IMR-90 (cell line): ENCODE results near the gene CHD6. TPM values are rescaled to one million over a fixed set of nuclear protein-coding genes. Genes with fewer than 3 reads are reported as not detected.

Experiments used
- ATAC-seq: fragments of 200-7000 bp; cut with Tn5 transposase; 2 replicates; pipeline ENCODE4 v1.9.1; 2020; ENCODE audit warnings: low read depth, mild to moderate bottlenecking, moderate library complexity
- BruUV-seq: library from RNA; stranded (reverse); fragments of 400-500 nt; replicated peaks from 2 replicates; lab custom pipeline; 2021; lab: Mats Ljungman, UMichigan
- CTCF ChIA-PET: fragments of 300-600 bp; formaldehyde crosslinking; extraction: SDS; loops from one replicate; lab custom pipeline; 2021; ENCODE audit warnings: antibody characterized with exemption; lab: Yijun Ruan, JAX
- POLR2A ChIA-PET: fragments of 300-600 bp; sonication (Branson Sonifier 250); formaldehyde crosslinking; loops from one replicate; lab custom pipeline; 2022; ENCODE audit warnings: antibody characterized with exemption; ENCODE audit not compliant: unreplicated experiment; lab: Charles Lee
- DNase-seq: peaks from one replicate; pipeline ENCODE4 v3.0.0; 2013
- H2AFZ ChIP-seq: replicated peaks from 2 replicates; pipeline ENCODE3; 2013; ENCODE audit warnings: low read length, mild to moderate bottlenecking; ENCODE audit not compliant: poor library complexity
- H2AK5ac ChIP-seq: 2 replicates; pipeline ENCODE4 v1.6.1; 2013; ENCODE audit warnings: low read depth, low read length, inconsistent platforms
- H2AK9ac ChIP-seq: replicated peaks from 2 replicates; pipeline ENCODE3; 2013; ENCODE audit warnings: mild to moderate bottlenecking, low read depth, low read length, moderate library complexity; ENCODE audit not compliant: poor library complexity
- H2BK120ac ChIP-seq: 2 replicates; pipeline ENCODE4 v1.6.1; 2013; ENCODE audit warnings: low read depth, low read length, inconsistent platforms
- H2BK15ac ChIP-seq: 3 replicates; pipeline ENCODE4 v1.6.1; 2013; ENCODE audit warnings: low read depth, low read length, inconsistent platforms
- H2BK20ac ChIP-seq: 2 replicates; pipeline ENCODE4 v1.6.1; 2013; ENCODE audit warnings: low read depth, mild to moderate bottlenecking, inconsistent platforms, low read length, moderate library complexity
- H2BK5ac ChIP-seq: 2 replicates; pipeline ENCODE4 v1.6.1; 2013; ENCODE audit warnings: mild to moderate bottlenecking, low read depth, low read length, inconsistent platforms; ENCODE audit not compliant: poor library complexity, severe bottlenecking
- H3K14ac ChIP-seq: replicated peaks from 2 replicates; pipeline ENCODE4 v1.6.1; 2013; ENCODE audit warnings: low read depth, low read length, inconsistent platforms
- H3K18ac ChIP-seq: 2 replicates; pipeline ENCODE4 v1.6.1; 2013; ENCODE audit warnings: low read depth, low read length, control low read depth
- H3K23ac ChIP-seq: 2 replicates; pipeline ENCODE4 v1.6.1; 2013; ENCODE audit warnings: low read depth, low read length, inconsistent platforms
- H3K27ac ChIP-seq: 2 replicates; pipeline ENCODE4 v1.5.1; 2013; ENCODE audit warnings: mild to moderate bottlenecking, control low read depth, low read length; ENCODE audit not compliant: insufficient read depth
- H3K27me3 ChIP-seq: 2 replicates; pipeline ENCODE4 v1.6.1; 2013; ENCODE audit warnings: low read length; ENCODE audit not compliant: control insufficient read depth, insufficient read depth
- H3K36me3 ChIP-seq: 2 replicates; pipeline ENCODE4 v1.6.1; 2013; ENCODE audit warnings: low read length, mixed read lengths; ENCODE audit not compliant: control insufficient read depth, insufficient read depth
- H3K4ac ChIP-seq: 2 replicates; pipeline ENCODE4 v1.6.1; 2013; ENCODE audit warnings: low read depth, low read length, inconsistent platforms
- H3K4me1 ChIP-seq: 2 replicates; pipeline ENCODE4 v1.6.1; 2013; ENCODE audit warnings: low read length, mixed read lengths; ENCODE audit not compliant: control insufficient read depth, insufficient read depth
- H3K4me2 ChIP-seq: 2 replicates; pipeline ENCODE4 v1.6.1; 2013; ENCODE audit warnings: low read depth, mild to moderate bottlenecking, control low read depth, low read length, moderate library complexity
- H3K4me3 ChIP-seq: 2 replicates; pipeline ENCODE4 v1.5.1; 2013; ENCODE audit warnings: low read depth, mild to moderate bottlenecking, control low read depth, low read length, moderate library complexity; ENCODE audit not compliant: insufficient read depth
- H3K56ac ChIP-seq: 2 replicates; pipeline ENCODE4 v1.6.1; 2013; ENCODE audit warnings: low read length, inconsistent platforms; ENCODE audit not compliant: insufficient read depth; ENCODE audit errors: extremely low read depth
- H3K79me1 ChIP-seq, 2 experiments: 2 replicates each; pipeline ENCODE4 v1.6.1; 2013; ENCODE audit warnings: low read length in 2 of 2, inconsistent platforms in 1 of 2, low read depth in 1 of 2
- H3K9ac ChIP-seq: 2 replicates; pipeline ENCODE4 v1.6.1; 2013; ENCODE audit warnings: low read depth, low read length, control low read depth
- H3K9me1 ChIP-seq: 2 replicates; pipeline ENCODE4 v1.6.1; 2013; ENCODE audit warnings: low read length, inconsistent platforms; ENCODE audit not compliant: insufficient read depth
- H3K9me3 ChIP-seq: 2 replicates; pipeline ENCODE4 v1.6.1; 2013; ENCODE audit warnings: low read length; ENCODE audit not compliant: control insufficient read depth, insufficient read depth
- H4K20me1 ChIP-seq: 2 replicates; pipeline ENCODE4 v1.6.1; 2013; ENCODE audit warnings: low read length, inconsistent platforms; ENCODE audit not compliant: insufficient read depth
- H4K5ac ChIP-seq: 2 replicates; pipeline ENCODE4 v1.6.1; 2013; ENCODE audit warnings: mild to moderate bottlenecking, low read depth, low read length, control low read depth
- H4K8ac ChIP-seq, 2 experiments: 2 replicates each; pipeline ENCODE4 v1.6.1; 2013; ENCODE audit warnings: low read depth in 2 of 2, low read length in 2 of 2, control low read depth in 1 of 2, inconsistent platforms in 1 of 2
- H4K91ac ChIP-seq: 2 replicates; pipeline ENCODE4 v1.6.1; 2013; ENCODE audit warnings: low read depth, low read length, inconsistent platforms; ENCODE audit not compliant: insufficient read depth
- FOS ChIP-seq: fragments of 150-350 bp; IDR thresholded peaks from 2 replicates; pipeline ENCODE4 v1.6.1; 2016; ENCODE audit warnings: low read depth, low read length
- MAFK ChIP-seq: IDR thresholded peaks from 2 replicates; pipeline ENCODE4 v1.6.1; 2012; ENCODE audit warnings: low read depth, low read length, improper control_type of control experiment
- RAD21 ChIP-seq: IDR thresholded peaks from 2 replicates; pipeline ENCODE4 v1.6.1; 2012; ENCODE audit warnings: low read length, improper control_type of control experiment
- WGBS, 2 experiments: methylation state at CpG; one replicate each; pipeline versions ENCODE4 v1.1.5 to v1.1.7; 2013; ENCODE audit warnings: missing lambda C conversion rate in 2 of 2; ENCODE audit not compliant: insufficient read length in 1 of 2; ENCODE audit errors: extremely low coverage in 2 of 2; 5-methylcytosine and 5-hydroxymethylcytosine counted together
- dilution Hi-C: fragments of 300-500 bp; cut with HindIII; formaldehyde crosslinking; loops from one replicate; pipeline ENCODE4 v1.14.3; 2018; ENCODE audit warnings: low sequenced_read_pairs; ENCODE audit not compliant: unreplicated experiment
- in situ Hi-C: fragments of 300-500 bp; cut with MboI; formaldehyde crosslinking; loops from 3 replicates; pipeline ENCODE4 v1.14.3; 2019; ENCODE audit warnings: low sequenced_read_pairs, inconsistent platforms, mixed read lengths
- intact Hi-C: fragments of 100-400 bp; cut with micrococcal nuclease; formaldehyde crosslinking; loops from 2 replicates; pipeline ENCODE4 v1.10.0; 2022
- polyA plus RNA-seq, 3 experiments: library from polyadenylated mRNA; depleted of rRNA; stranded (reverse); fragments of >200 nt; gene quantifications; 2 replicates each; pipeline ENCODE4 v1.2.3, GENCODE V29; 2012; ENCODE audit warnings: low replicate concordance in 1 of 3
- total RNA-seq: library from RNA; depleted of rRNA; stranded (reverse); fragments of >200 nt; gene quantifications from 2 replicates; pipeline ENCODE4 v1.2.3, GENCODE V29; 2012

Gene CHD6
- total and polyA plus RNA-seq, 2 of the 4 experiments (the other 2 are of a cell fraction), result 8.8 to 26.7 TPM

DNA sequence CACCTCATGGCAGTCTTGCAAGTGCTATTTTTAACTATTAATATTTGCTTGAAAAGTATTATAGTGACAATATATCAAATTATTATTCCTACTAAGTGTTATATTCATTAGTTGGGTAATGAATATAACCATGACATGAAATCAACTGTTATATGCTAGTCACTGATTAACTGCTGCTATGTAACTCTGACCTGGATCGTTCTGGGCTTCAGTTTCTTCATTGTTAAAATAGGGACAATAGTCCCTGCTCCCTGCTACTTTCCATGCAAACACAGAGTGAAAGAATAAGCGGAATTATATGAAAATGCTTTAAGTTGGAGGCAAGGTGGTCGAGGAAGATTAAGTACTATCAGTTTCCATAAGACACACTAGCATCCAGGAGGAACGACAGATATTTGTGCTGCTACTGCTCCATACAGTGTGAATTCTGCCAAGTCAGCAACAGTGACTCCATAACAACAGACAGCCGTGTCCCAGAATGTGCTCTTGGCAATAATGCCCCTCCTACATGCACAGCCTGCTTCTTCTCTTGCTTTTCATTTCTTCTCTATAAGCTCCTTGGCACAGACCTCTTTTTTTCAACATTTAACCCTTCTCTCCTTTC is 107.2 kb downstream of the CHD6 start:
- Histone ChIP-seq H2AK5ac (no peak overlapping the region), H2AK9ac (no peak overlapping the region), H3K36me3 (peaks cover 10% of the 10 kb centered on the region), H3K18ac (no peak overlapping the region), H3K27me3 (no peaks in the 10 kb centered on the region), H2BK5ac (no peak overlapping the region), H3K9ac (no peak overlapping the region), H3K4me2 (no peak overlapping the region), H3K23ac (no peak overlapping the region), H3K14ac (no peak overlapping the region), H3K27ac (no peak overlapping the region), H3K79me1 (peaks cover 5 to 32% of the 10 kb centered on the region in 2 experiments; a peak in 2 of 4 replicates), H3K4me1 (peaks cover 17% of the 10 kb centered on the region), H2BK15ac (no peak overlapping the region), H2BK20ac (no peak overlapping the region), H3K4ac (no peak overlapping the region), H2AFZ (no peak overlapping the region), H4K20me1 (no peaks in the 10 kb centered on the region), H4K91ac (no peak overlapping the region), H2BK120ac (no peak overlapping the region), H3K9me1 (peaks cover 8% of the 10 kb centered on the region; the same call in 1 of the 2 replicates), H3K9me3 (no peaks in the 10 kb centered on the region), H4K8ac (no peak overlapping the region), H4K5ac (no peak overlapping the region), H3K56ac (no peak overlapping the region), H3K4me3 (no peak overlapping the region)
- ChIA-PET CTCF (interaction anchor here (0.7 kb wide), 1 partner anchor 22 kb away, joined by 3 read pairs; no protein-coding TSS in a partner anchor), POLR2A (no interaction called here)
- in situ Hi-C loops (no loop called here), intact Hi-C loops (no loop called here), dilution Hi-C loops (no loop called here)
- peak; percentile 90 for TF ChIP-seq MAFK
- TF ChIP-seq RAD21, result no peak
- TF ChIP-seq FOS, result no peak
- no peak for DNase-seq
- WGBS, 2 experiments, result 40% methylated on average over 1 of the region's 5 CpGs; no CpG with 5 or more reads in 1 of the 2 experiments
- BruUV-seq, result no TSS peak
- no peak for ATAC-seq
